ENCODE measurements around the gene ATCAY.
A peak's percentile ranks its signal among the peaks of the same experiment; 100 is the strongest.
"Not testable (repeated sequence)": the region's sequence is repeated elsewhere in the genome, so short reads cannot be mapped to it uniquely, and the experiment has no call there.

The ATCAY gene

GRCh38 chr19:3950871-3951861 is 70.7 kb downstream of the ATCAY start:
- DNase-seq, result no peak

- not testable (repeated sequence) for DNase-seq
These were observed 72.3 kb downstream of the ATCAY start for GRCh38 chr19:3952755-3953276.

- DNase-seq, result no peak
These were observed 73.6 kb downstream of the ATCAY start for GRCh38 chr19:3954107-3954506.

GRCh38 chr19:3955276-3955675 is 74.8 kb downstream of the ATCAY start:
- DNase-seq, result not testable (repeated sequence)

GRCh38 chr19:3955688-3956087 is 75.2 kb downstream of the ATCAY start:
- DNase-seq, result no peak

DNA sequence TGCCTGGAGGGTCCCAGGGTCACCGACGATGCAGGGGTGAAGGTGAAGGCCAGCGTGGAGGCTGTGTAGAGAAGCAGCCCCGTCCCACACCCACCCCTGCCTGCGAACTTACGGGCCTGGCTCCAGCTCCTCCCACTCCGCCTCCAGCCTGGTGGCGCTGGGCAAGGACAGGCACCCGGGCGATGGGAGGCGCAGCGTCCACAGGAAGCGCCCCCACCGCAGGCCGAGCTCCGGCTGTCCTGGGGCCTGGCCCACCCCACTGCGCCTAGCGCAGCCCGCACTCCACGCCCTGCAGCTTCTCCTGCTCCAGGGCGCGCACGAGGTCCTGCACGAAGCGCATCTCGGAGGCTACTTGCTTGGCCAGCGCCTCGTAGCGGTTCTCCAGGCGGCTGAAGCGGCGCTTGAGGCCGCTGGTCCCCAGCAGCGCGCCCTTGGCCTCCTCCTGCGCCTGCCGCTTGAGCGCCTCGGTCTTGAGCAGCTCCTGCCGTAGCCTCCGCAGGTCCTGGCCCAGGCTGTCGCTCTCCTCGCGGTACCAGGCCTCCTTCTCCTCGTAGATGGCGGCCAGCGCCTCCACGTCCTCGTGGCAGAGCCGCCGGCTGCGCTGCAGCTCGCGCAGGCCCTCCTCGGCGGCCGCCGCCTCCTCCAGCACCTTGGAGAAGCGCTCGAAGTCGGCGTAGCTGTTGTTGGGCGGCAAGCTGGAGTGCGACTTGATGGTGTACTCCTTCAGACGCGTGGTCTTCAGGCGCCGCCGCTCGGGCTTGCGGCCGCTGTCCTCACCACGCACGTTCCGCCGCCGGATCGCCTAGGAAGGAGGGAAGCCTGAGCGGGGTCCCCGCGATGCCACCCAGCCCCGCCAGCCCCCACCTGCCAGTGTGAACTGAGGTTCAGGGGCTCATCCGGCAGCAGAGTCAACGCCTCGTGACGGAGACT is 78.6 kb downstream of the ATCAY start:
- DNase-seq, result no peak

GRCh38 chr19:3959766-3960131 is 79.3 kb downstream of the ATCAY start:
- no peak for DNase-seq

DNA sequence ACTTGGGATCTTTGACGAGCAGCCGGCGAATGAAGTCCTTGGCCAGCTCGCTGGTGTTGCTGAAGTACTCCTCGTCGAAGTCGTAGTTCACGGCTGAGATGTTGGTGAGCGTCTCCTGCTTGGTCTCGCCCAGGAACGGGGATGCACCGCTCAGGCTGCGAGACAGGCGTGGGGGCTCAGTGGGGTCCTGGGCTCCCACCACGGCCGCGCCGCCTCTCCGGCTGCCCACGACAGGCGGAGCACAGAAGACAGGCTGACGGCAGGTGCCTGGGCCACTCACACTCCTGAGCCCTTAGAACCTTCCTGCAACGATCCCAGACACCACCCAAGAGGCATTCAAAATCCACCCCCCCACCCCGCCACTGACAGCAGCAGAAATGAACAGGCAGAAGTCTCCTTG is 80.5 kb downstream of the ATCAY start:
- no peak for DNase-seq

DNA sequence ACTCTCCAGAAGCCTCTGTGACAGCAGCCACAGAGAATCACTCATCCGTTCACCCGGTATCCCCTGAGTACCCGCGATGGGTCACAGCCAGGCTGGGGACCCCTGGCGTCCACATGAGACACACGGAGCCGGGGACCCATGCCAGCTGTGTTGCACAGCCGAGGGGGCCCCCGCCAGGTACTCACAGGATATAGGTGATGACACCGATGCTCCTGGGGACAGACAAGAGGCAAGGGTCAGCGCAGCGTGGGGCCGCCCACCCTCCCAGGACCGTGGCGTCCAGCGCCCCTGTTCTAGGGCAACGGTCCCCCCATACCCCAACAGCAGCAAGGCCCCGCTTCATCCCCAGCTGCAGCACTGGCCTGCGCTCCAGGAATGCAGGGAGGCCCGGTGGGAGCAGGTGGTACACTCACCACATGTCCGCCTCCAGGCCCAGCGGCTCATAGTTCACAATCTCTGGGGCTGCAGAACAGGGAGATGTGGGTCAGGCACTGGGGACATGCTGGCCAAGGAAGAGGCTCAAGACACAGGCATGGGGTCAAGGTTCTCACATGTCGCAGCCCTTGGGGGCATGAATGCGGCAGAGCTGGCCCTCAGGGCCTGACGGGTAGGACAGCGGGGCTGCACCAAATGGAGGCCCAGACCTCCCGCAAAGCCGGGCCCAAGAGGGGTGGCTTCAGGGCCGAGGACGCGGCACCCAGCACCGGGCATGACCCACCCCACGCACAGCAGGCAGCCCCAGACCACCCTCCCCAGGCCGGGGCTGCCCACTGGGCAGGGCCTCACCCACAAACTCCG is 83.2 kb downstream of the ATCAY start:
- no peak for DNase-seq

- no peak for DNase-seq
These were observed 84.0 kb downstream of the ATCAY start for GRCh38 chr19:3964256-3965194.

DNA sequence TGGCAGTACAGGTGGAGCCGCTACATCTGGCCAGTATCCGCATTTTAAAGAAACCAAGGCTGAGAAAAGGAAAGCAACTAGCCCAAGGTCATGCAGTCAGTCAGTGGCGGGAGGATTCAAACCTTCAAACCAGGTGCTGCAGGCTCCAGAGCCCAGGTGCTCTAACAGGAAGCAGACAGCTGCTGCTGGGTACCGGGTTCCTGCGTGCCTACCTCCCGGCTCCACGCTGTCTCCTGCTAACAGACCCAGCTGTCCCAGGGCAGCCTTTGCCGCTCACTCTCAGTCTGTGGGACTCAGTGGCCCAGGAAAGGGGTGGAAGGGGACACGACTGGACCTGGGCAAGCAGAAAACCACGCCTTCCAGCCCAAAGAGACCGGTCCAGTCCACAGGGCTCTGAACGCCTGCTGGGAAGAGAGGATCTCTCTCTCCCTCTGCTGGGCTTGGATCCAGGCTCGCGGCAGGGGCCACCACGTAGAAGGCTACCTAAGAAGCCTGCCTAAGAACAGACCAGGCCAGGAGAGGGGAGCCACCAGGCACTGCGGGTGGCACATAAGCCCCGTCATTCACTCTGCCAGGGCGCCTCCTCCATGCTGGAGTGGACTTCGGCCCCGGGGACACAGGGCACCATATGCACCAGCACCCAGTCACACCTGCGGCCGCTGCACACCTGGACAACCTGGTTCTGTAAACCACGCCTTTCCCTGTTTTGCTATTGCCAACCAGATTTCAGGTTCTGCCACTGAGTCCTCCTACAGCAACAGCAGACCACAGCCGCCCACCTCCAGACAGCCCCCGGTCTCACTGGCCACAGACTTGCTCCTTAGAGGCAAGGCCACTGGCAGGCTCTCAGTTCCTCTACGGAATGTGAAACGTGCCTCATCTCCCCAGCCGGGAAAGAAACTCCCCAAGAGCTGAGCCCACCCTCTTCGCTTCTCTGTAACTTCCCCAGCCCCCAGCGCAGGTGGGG is 85.8 kb downstream of the ATCAY start:
- DNase-seq, result no peak

- not testable (repeated sequence) for DNase-seq
These were observed 87.5 kb downstream of the ATCAY start for GRCh38 chr19:3967983-3968382.

DNA sequence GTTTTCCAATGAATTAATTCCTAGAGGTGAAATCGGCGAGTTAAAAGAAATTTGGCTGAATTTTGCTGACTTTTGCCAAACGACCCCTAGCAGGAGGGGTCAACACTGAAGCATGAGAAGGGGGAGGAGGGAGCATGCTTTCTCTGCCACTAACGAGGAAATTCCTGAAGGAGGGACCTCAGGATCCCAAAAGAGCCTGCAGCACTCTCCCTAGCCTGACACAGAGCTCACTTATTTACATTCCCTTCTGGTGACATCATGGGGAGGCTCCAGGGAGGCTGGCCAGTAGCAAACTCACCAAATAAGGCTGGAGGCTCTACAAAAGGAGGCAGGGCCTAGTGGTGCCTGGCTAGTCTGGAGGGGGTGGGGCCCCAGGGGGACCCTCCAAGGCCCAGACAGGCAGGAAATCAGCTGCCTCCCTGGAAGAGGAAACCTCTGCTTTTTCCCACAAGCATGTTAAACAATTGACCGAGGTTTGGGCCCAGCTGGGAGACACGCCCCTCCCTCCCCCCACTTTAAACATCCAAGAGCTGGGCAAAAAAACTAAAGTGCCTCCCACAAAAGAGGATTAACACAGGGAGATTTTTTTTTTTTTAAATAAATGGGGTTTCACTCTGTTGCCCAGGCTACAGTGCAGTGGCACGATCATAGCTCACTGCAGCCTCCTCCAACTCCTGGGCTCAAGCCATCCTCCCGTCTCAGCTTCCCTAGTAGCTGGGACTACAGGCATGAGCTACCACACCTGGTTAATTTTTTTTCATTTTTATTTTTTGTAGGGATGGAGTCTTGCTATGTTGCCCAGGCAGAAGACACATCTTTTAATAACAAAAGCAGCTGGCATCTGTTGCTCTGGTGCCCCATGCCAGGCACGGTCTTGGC is 88.3 kb downstream of the ATCAY start:
- no peak for DNase-seq

DNA sequence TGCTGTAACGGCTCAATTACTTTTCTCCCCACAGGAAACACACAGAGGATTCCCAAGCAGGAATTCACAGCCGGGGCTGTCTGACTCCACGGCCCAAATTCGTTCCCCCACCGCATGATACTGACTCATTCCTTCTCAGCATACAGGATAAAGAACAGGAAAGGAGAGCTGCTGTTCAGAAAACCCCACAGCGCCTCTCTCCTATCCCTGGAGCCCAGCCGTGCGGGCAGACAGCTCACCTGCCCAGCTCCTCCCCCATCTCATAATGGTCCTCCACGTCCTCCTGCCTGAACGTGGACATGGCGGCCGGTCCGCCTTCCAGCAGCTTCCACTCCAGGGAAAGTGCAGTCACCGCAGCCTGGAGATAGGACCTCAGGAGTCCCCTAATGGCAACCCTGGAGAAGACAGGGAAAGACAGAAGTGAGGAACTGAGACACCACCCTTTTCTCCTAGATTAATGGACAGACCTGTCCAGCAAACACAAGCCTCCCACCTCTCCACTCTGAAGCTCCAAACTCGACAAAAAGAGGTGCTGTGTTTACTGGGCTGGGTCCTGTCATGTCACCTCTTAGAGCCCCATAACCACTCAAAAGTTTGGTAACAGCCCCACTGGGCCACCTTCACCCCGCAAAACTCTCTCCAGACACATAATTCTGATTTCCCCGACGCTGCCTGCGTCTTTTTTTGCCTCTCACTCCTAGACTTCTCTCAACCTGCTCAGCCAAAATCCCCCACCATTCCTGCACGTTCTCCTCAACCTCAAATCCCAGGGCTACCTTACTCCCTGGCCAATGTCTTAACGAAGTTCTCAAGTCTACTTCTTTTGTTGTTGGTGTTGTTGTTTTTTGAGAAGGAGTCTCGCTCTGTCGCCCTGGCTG is 89.2 kb downstream of the ATCAY start:
- no peak for DNase-seq

DNA sequence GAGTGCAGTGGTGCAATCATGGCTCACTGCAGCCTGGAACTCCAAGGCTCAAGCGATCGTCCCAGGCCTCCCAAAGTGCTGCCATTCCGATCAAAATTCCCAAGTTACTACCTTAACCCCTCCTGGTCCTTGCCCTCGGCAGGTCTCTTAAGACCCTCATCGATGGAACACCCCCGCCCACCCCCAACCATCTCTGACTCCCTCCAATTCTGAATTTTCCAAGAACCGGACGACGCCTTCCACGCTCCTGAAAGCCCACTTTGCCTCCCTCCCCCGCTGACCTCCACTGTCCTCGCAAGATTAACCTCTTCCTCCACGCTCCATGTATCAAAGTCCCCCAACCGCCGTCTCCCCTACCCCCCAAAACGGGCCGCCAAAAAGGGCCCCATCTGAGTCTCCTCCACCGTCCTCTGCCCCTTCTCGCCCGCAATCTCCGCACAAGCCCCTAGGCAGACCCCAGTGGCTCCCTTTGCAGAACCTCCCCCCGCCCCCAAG is 89.9 kb downstream of the ATCAY start:
- DNase-seq, result no peak

DNA sequence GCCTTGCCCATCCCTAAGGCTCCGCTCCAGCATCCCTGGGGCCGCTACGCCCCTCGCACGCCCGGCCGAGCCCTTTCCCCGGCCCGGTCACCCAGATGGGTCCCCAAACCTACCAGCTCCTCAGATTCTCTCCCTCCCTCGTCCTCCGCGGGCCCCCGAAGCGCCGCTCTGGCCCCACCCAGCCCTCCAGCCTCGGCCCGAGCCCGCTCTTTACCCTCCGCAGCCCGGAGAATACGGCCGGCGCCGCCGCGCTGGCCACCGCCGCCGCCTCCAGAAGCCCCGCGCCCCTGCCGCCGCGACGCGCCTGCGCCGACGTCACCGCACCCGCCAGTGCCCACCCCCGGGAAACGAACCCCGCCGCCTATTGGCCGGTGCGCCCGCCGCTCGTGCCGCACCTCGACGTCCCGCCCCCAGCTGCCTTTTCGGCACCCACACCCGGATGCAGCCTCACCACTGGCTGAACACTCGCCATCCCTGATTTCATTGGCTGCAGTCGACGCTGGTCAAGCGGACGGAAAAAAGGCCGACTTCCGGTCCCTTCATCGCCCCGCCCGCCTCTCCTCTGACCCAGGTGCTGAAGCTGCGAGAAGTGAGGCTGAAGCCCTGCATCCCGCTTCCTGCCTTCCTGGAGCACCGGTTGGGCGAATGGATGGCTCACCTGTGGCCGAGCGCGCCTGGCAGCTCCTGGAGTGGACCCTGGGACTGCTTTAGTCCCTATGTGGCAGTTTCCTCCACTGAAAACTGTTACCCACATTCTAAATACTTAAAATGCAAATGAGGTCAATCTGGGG is 90.5 kb downstream of the ATCAY start, which contains the start of gene DAPK3:
Gene DAPK3, minus strand, starts transcription at position 292 of the 791 bp plus-strand sequence. CDS start 1,364 bp downstream, outside the sequence.
- peak; percentile 92 to 93 for DNase-seq

- no peak for DNase-seq
These were observed 94.7 kb downstream of the ATCAY start for GRCh38 chr19:3975144-3975543.

Data from CD4-positive, alpha-beta T cell treated with Interleukin-1 beta for 1 hour (primary cell).